Spinal cord (tissue), 10 donors: ENCODE measurements around the gene CAMK1D. TPM values are rescaled to one million over a fixed set of nuclear protein-coding genes. Genes with fewer than 3 reads are reported as not detected.

Experiments
- DNase-seq, 6 donors: peaks; one replicate each; pipeline versions ENCODE4 v3.0.0 to v3.0.0-alpha.2; 2013 to 2015; ENCODE audit warnings: low spot score in 6 of 6, low read depth in 4 of 6
- H3K27ac ChIP-seq: one replicate; pipeline ENCODE4 v1.5.1; 2013; ENCODE audit warnings: low read depth, low read length, control low read depth
- H3K27me3 ChIP-seq: one replicate; pipeline ENCODE4 v1.6.1; 2013; ENCODE audit warnings: low read length; ENCODE audit not compliant: control insufficient read depth, insufficient read depth
- H3K36me3 ChIP-seq: one replicate; pipeline ENCODE4 v1.6.1; 2013; ENCODE audit warnings: low read length; ENCODE audit not compliant: control insufficient read depth, insufficient read depth
- H3K4me1 ChIP-seq: one replicate; pipeline ENCODE4 v1.6.1; 2013; ENCODE audit warnings: low read length; ENCODE audit not compliant: control insufficient read depth, insufficient read depth
- H3K4me3 ChIP-seq: one replicate; pipeline ENCODE4 v1.5.1; 2013; ENCODE audit warnings: low read depth, low read length, control low read depth
- H3K9me3 ChIP-seq: one replicate; pipeline ENCODE4 v1.6.1; 2013; ENCODE audit warnings: low read length; ENCODE audit not compliant: control insufficient read depth, insufficient read depth
- WGBS: methylation state at CpG from one replicate; pipeline ENCODE4 v1.1.5; 2013; ENCODE audit warnings: missing lambda C conversion rate; ENCODE audit not compliant: insufficient coverage; 5-methylcytosine and 5-hydroxymethylcytosine counted together
- polyA plus RNA-seq, 2 donors: library from polyadenylated mRNA; unstranded; fragments of 120-200 nt; gene quantifications; one replicate each; pipeline ENCODE4 v1.2.1, GENCODE V29; 2013; ENCODE audit not compliant: insufficient read length in 2 of 2
- total RNA-seq, 2 donors: library from RNA; depleted of rRNA in 1 of 2; stranded (reverse); fragments of 120-200 nt in 1 of 2; fragments of >200 nt in 1 of 2; gene quantifications; one replicate each; pipeline versions ENCODE4 v1.2.3 to v1.2.4, GENCODE V29; 2013 to 2014
- donor health status: healthy.

The CAMK1D gene
- total and polyA plus RNA-seq, 4 donors: 25.2 to 39.0 (median 33.9) TPM

- no peak overlapping the region for H3K4me3 ChIP-seq
- H3K4me1 ChIP-seq: peaks cover 25% of the 10 kb centered on the region
- DNase-seq: peak in 1 of 6 donors; percentile 52
- no peaks in the 10 kb centered on the region for H3K27me3 ChIP-seq
- 41% methylated on average over 8 of the region's 14 CpGs for WGBS
- peaks cover 3% of the 10 kb centered on the region for H3K36me3 ChIP-seq
- no peaks in the 10 kb centered on the region for H3K9me3 ChIP-seq
- peak overlapping the region; percentile 67 for H3K27ac ChIP-seq
These were observed 420.1 kb downstream of the CAMK1D start for GRCh38 chr10:12769323-12770044.

- peak in 1 of 6 donors; percentile 75 for DNase-seq
These were observed 422.8 kb downstream of the CAMK1D start for GRCh38 chr10:12771981-12772760.

GRCh38 chr10:12772797-12773587 is 423.6 kb downstream of the CAMK1D start:
- Histone ChIP-seq H3K4me1 (peaks cover 30% of the 10 kb centered on the region), H3K27me3 (no peaks in the 10 kb centered on the region), H3K27ac (no peak overlapping the region), H3K36me3 (peaks cover 3% of the 10 kb centered on the region), H3K4me3 (no peak overlapping the region), H3K9me3 (no peaks in the 10 kb centered on the region)
- DNase-seq: no peak
- WGBS: 92% methylated on average over 5 of the region's 8 CpGs

More at GRCh38 chr10:12771981-12772760, 422.8 kb downstream of the CAMK1D start:
- Histone ChIP-seq H3K4me1 (peaks cover 21% of the 10 kb centered on the region), H3K36me3 (peaks cover 3% of the 10 kb centered on the region), H3K9me3 (no peaks in the 10 kb centered on the region), H3K27me3 (no peaks in the 10 kb centered on the region), H3K4me3 (no peak overlapping the region), H3K27ac (no peak overlapping the region)
- WGBS: 93% methylated on average over 19 of the region's 19 CpGs

- Histone ChIP-seq H3K27ac (no peak overlapping the region), H3K36me3 (peaks cover 3% of the 10 kb centered on the region), H3K9me3 (no peaks in the 10 kb centered on the region), H3K27me3 (no peaks in the 10 kb centered on the region), H3K4me3 (no peak overlapping the region), H3K4me1 (peaks cover 25% of the 10 kb centered on the region)
- no peak for DNase-seq
- 52% methylated on average over 9 of the region's 16 CpGs for WGBS
These were observed 425.0 kb downstream of the CAMK1D start for GRCh38 chr10:12774204-12774894.

DNA sequence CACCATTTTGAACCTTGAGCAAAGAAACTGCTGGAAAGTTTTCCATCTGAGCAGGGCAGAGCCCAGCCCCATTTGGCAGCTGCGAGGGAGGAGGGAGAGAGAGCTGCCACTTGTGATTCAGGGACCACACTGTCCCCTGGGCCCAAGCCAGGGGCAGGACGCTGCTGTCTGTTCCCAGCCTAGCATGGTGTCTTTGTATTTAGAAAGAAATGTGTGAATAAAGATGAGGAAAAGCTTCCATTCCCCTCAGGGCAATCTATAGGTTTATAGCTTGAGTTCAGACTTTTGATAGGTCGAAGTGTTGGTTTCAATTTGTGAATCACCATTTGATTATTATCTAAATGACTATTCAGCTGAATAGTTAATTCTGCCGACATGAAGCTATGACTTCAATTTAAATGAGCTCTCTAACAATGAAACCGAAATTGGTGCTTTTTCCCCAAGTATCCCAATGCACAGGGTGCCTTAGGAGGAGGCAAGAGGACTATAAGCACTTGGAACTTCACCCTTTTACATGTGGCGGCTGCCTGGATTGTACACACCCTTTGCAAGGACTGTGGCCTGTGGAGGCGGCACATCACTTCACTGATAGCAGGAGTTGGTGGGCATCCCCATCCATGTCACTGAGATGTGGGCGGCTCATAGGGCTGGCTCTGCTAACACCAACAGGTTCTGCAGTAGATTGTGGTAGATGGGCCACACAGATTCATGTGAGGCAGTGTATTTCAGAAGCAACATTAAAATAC is 428.7 kb downstream of the CAMK1D start:
- no peaks in the 10 kb centered on the region for H3K27me3 ChIP-seq
- H3K4me1 ChIP-seq: peaks cover 34% of the 10 kb centered on the region
- 39% methylated on average over 6 of the region's 8 CpGs for WGBS
- H3K27ac ChIP-seq: peak overlapping the region; percentile 57
- no peak overlapping the region for H3K4me3 ChIP-seq
- H3K9me3 ChIP-seq: no peaks in the 10 kb centered on the region
- DNase-seq: peak in 4 of 6 donors; percentile 46 to 84 (median 72)
- H3K36me3 ChIP-seq: no peaks in the 10 kb centered on the region

DNA sequence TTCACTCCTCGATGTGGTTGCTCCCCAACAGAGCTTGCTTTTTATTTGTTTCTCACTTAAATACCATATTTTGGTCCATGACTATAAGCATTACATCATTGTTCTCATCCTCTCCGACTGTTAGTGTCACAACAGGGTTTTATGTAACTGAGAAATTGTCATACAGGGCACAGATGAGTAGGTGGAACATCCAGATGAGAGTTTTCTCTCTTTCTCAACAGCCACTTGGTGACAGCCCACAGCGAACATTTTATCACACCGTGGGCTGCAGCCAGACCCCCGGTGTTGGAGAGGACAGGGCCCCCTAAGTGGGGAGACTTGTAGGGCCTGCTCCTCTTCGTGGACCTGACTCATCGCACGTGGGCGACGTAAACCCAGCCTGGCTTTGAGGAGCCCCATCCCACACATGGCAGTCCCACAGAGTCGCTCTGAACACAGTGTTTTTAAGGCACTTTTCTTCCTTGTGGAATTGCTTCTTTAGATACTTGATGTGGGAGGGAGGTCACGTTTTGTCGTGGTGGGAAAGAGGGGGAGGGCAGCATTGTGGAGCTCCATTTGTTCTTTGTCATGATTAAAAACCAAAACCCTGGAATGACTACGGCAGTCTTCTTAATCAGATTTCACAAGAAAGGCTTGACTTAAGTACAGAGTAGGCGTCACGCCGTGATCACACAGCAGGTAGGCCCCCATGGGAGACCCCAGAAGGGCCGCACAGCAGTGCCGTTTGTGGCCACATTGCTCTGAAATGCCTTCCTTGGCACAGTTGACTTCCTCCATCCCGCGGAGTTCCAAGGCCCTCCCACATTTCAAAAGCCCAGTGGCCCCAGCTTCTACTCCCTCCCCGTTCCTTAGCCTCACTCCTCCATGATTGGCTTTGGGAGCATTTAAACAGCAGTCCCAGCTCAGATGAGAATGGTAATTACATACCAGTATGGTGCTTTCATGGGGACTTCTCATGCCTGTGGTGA is 431.6 kb downstream of the CAMK1D start:
- DNase-seq: no peak
- H3K27me3 ChIP-seq: no peaks in the 10 kb centered on the region
- H3K4me3 ChIP-seq: no peak overlapping the region
- 77% methylated on average over 14 of the region's 22 CpGs for WGBS
- no peak overlapping the region for H3K27ac ChIP-seq
- H3K9me3 ChIP-seq: no peaks in the 10 kb centered on the region
- H3K36me3 ChIP-seq: no peaks in the 10 kb centered on the region
- peaks cover 40% of the 10 kb centered on the region for H3K4me1 ChIP-seq

- H3K4me1 ChIP-seq: peaks cover 40% of the 10 kb centered on the region
- no peak for DNase-seq
- H3K27me3 ChIP-seq: no peaks in the 10 kb centered on the region
- H3K4me3 ChIP-seq: no peak overlapping the region
- H3K36me3 ChIP-seq: no peaks in the 10 kb centered on the region
- H3K27ac ChIP-seq: no peak overlapping the region
- WGBS: 56% methylated on average over 1 of the region's 1 CpG
- no peaks in the 10 kb centered on the region for H3K9me3 ChIP-seq
These were observed 432.6 kb downstream of the CAMK1D start for GRCh38 chr10:12781976-12782375.

DNA sequence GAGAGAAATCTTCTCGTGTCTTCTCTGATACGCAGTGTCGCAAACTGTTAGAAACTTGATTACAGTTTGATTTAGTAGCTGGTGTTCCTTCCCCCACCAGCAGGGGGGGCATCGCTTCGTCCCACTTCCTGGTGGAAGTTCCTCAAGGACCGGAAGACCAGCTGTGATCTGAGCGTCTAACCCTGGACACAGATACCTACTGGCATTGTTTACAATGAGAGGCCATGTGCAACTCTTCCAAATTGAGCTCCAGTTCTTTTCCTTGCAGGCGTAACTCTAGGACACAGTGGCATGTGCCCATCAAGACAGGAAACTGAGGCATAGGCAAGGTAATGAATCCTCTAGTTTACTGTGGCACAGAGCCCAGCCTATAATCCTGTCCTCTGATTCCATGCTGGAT is 433.2 kb downstream of the CAMK1D start:
- no peaks in the 10 kb centered on the region for H3K9me3 ChIP-seq
- no peak overlapping the region for H3K4me3 ChIP-seq
- H3K4me1 ChIP-seq: peaks cover 34% of the 10 kb centered on the region
- WGBS: 60% methylated on average over 5 of the region's 8 CpGs
- no peaks in the 10 kb centered on the region for H3K27me3 ChIP-seq
- H3K27ac ChIP-seq: no peak overlapping the region
- no peak for DNase-seq
- H3K36me3 ChIP-seq: no peaks in the 10 kb centered on the region
